Transverse colon (tissue), 4 donors: ENCODE results near the gene AXDND1. TPM values are rescaled to one million over a fixed set of nuclear protein-coding genes. Genes with fewer than 3 reads are reported as not detected.

Source experiments
- DNase-seq: peaks from one replicate; pipeline ENCODE4 v3.0.0-alpha.2; 2019
- H3K27ac ChIP-seq, 4 donors: fragments of 200-600 bp; sonication (generic); 2 replicates each; pipeline ENCODE4 v1.5.1; 2016 to 2018; ENCODE audit warnings: inconsistent platforms in 4 of 4
- H3K27me3 ChIP-seq: fragments of 200-600 bp; sonication (generic); 2 replicates; pipeline ENCODE4 v1.5.1; 2017; ENCODE audit warnings: inconsistent platforms
- H3K36me3 ChIP-seq, 4 donors: fragments of 200-600 bp; sonication (generic); 2 replicates each; pipeline ENCODE4 v1.5.1; 2017 to 2019; ENCODE audit warnings: inconsistent platforms in 4 of 4
- H3K4me1 ChIP-seq, 4 donors: fragments of 200-600 bp; sonication (generic); 2 replicates each; pipeline ENCODE4 v1.5.1; 2017 to 2020; ENCODE audit warnings: inconsistent platforms in 4 of 4
- H3K4me3 ChIP-seq, 4 donors: fragments of 200-600 bp; sonication (generic); 1 replicate in 1 of 4; 2 replicates in 3 of 4; pipeline versions ENCODE4 v1.5.1 to v1.6.1; 2017 to 2019; ENCODE audit warnings: inconsistent platforms in 4 of 4
- H3K9me3 ChIP-seq, 2 donors: fragments of 200-600 bp; sonication (generic); 2 replicates each; pipeline ENCODE4 v1.5.1; 2017 to 2019; ENCODE audit warnings: inconsistent platforms in 2 of 2
- CTCF ChIP-seq, 5 experiments: fragments of 200-600 bp in 3 of 5; fragments of 450-650 bp in 2 of 5; sonication (generic) in 3 of 5; IDR thresholded peaks; 1 replicate in 2 of 5; 2 replicates in 3 of 5; pipeline ENCODE4 v1.5.1; 2016 to 2017; ENCODE audit warnings: antibody characterized with exemption in 5 of 5, inconsistent platforms in 3 of 5, mild to moderate bottlenecking in 2 of 5, moderate library complexity in 1 of 5
- EP300 ChIP-seq: sonication (generic); formaldehyde crosslinking; IDR thresholded peaks from one replicate; pipeline ENCODE4 v1.6.1; 2017; ENCODE audit warnings: antibody characterized with exemption, low read depth
- POLR2A ChIP-seq: fragments of 450-650 bp; IDR thresholded peaks from one replicate; pipeline ENCODE4 v1.6.1; 2016; ENCODE audit warnings: antibody characterized with exemption, mild to moderate bottlenecking, moderate library complexity
- POLR2AphosphoS5 ChIP-seq, 3 donors: sonication (generic); formaldehyde crosslinking; IDR thresholded peaks; one replicate each; pipeline ENCODE4 v1.6.1; 2016; ENCODE audit warnings: antibody characterized with exemption in 3 of 3
- WGBS, 2 donors: methylation state at CpG; one replicate each; pipeline ENCODE4 v1.1.5; 2018; ENCODE audit warnings: low coverage in 1 of 2; 5-methylcytosine and 5-hydroxymethylcytosine counted together
- in situ Hi-C, 4 donors: fragments of 200-750 bp; cut with MboI; loops; one replicate each; pipeline versions ENCODE4 v1.15.0 to v1.15.1; 2017; ENCODE audit warnings: low sequenced_read_pairs in 3 of 4, low pct_ligation_motif_present in 1 of 4, low pct_unique_long_range_greater_than_20kb in 1 of 4
- intact Hi-C: fragments of 100-400 bp; cut with DNase I; formaldehyde crosslinking; loops from one replicate; pipeline ENCODE4 v1.15.1; 2023; ENCODE audit warnings: low total_unique reads
- total RNA-seq, 4 donors: library from RNA; depleted of rRNA; stranded (reverse); fragments of >200 nt; gene quantifications; one replicate each; pipeline ENCODE4 v1.1.0, GENCODE V29; 2016

The AXDND1 gene
- total RNA-seq, 4 donors from 2014 or later = 3.1 to 8.4 (median 4.0) TPM

- intact Hi-C loops = no loop called here
Measured at GRCh38 chr1:179558078-179558477, 192.3 kb downstream of the AXDND1 start.

GRCh38 chr1:179575497-179576314 lies 209.9 kb downstream of the AXDND1 start, which contains the start of gene NPHS2:
TSS of gene NPHS2 (minus strand) at chr1:179575948. CDS start at chr1:179575864, 84 bp downstream.
- TF ChIP-seq CTCF (IDR thresholded peaks at IDR 0.05) (no peak), POLR2A (no peak), EP300 (no peak), POLR2AphosphoS5 (IDR thresholded peaks at IDR 0.05) (no peak)
- no peaks in the 10 kb centered on the region for H3K36me3 ChIP-seq
- intact Hi-C loops = no loop called here
- no peak for DNase-seq
- peaks cover 0 to 8% (median 5%) of the 10 kb centered on the region in 4 donors for H3K4me1 ChIP-seq
- H3K9me3 ChIP-seq = no peaks in the 10 kb centered on the region
- peak within 1 kb of the TSS in 2 of 4 donors; percentile 15 to 33 for H3K4me3 ChIP-seq
- peaks cover 57% of the 10 kb centered on the region for H3K27me3 ChIP-seq
- WGBS, 2 donors = 9 to 19% methylated on average over 5 to 53 of the region's 77 CpGs
- in situ Hi-C loops = loop anchor here in 1 of 4 donors (25.0 kb wide), 1 partner anchor 313 kb away; no protein-coding TSS in a partner anchor
- no peak within 1 kb of the TSS for H3K27ac ChIP-seq

More at GRCh38 chr1:179558078-179558477, 192.3 kb downstream of the AXDND1 start:
- no peaks in the 10 kb centered on the region for H3K27me3 ChIP-seq
- in situ Hi-C loops = no loop called here
- no peaks in the 10 kb centered on the region for H3K9me3 ChIP-seq
- no peaks in the 10 kb centered on the region for H3K4me1 ChIP-seq
- DNase-seq = no peak
- no peak overlapping the region for H3K4me3 ChIP-seq
- H3K27ac ChIP-seq = no peak overlapping the region
- TF ChIP-seq POLR2A (no peak), POLR2AphosphoS5 (IDR thresholded peaks at IDR 0.05) (no peak), EP300 (no peak), CTCF (IDR thresholded peaks at IDR 0.05) (no peak)
- no peaks in the 10 kb centered on the region for H3K36me3 ChIP-seq
- 91 to 100% methylated on average over 1 of the region's 1 CpG for WGBS, 2 donors

- H3K4me3 ChIP-seq = no peak overlapping the region
- in situ Hi-C loops = loop anchor here in 1 of 4 donors (25.0 kb wide), 1 partner anchor 314 kb away; no protein-coding TSS in a partner anchor
- intact Hi-C loops = no loop called here
- H3K36me3 ChIP-seq = no peaks in the 10 kb centered on the region
- no peak overlapping the region for H3K27ac ChIP-seq
- 24 to 35% methylated on average over 3 to 5 of the region's 5 CpGs for WGBS, 2 donors
- H3K27me3 ChIP-seq = peaks cover 60% of the 10 kb centered on the region
- H3K4me1 ChIP-seq = peaks cover 0 to 8% (median 5%) of the 10 kb centered on the region in 4 donors
- TF ChIP-seq POLR2AphosphoS5 (IDR thresholded peaks at IDR 0.05) (no peak), EP300 (no peak), CTCF (IDR thresholded peaks at IDR 0.05) (no peak)
- DNase-seq = no peak
- H3K9me3 ChIP-seq = no peaks in the 10 kb centered on the region
Measured at GRCh38 chr1:179576509-179576908, 210.7 kb downstream of the AXDND1 start.

GRCh38 chr1:179583771-179584320 lies 218.1 kb downstream of the AXDND1 start:
- H3K4me3 ChIP-seq = no peak overlapping the region
- intact Hi-C loops (no loop called here), in situ Hi-C loops (loop anchor here in 1 of 4 donors (25.0 kb wide), 1 partner anchor 322 kb away; no protein-coding TSS in a partner anchor)
- TF ChIP-seq POLR2A = no peak
- no peak for TF ChIP-seq EP300
- TF ChIP-seq CTCF (IDR thresholded peaks at IDR 0.05) = no peak
- no peak for TF ChIP-seq POLR2AphosphoS5 (IDR thresholded peaks at IDR 0.05)
- no peaks in the 10 kb centered on the region for H3K9me3 ChIP-seq
- no peak overlapping the region for H3K27ac ChIP-seq
- DNase-seq = no peak
- no peaks in the 10 kb centered on the region for H3K36me3 ChIP-seq
- H3K27me3 ChIP-seq = peaks cover 9% of the 10 kb centered on the region
- H3K4me1 ChIP-seq = peaks cover 0 to 9% (median 4%) of the 10 kb centered on the region in 4 donors
- 83 to 88% methylated on average over 4 to 5 of the region's 5 CpGs for WGBS, 2 donors
